Keratinocyte (primary cell): ENCODE data around the gene NINJ2.

ENCODE experiments used
- CTCF ChIP-seq, 3 experiments: IDR thresholded peaks in 1 of 3; conservative IDR thresholded peaks in 1 of 3; optimal IDR thresholded peaks in 1 of 3; 2 replicates in 2 of 3; 3 replicates in 1 of 3; pipeline versions ENCODE3 to v1.5.1; 2011; ENCODE audit warnings: low read length in 3 of 3, mild to moderate bottlenecking in 3 of 3, moderate library complexity in 2 of 3, control low read depth in 1 of 3, inconsistent platforms in 1 of 3; ENCODE audit not compliant: insufficient read depth in 2 of 3; ENCODE audit errors: extremely low read depth in 1 of 3
- EZH2 ChIP-seq: IDR thresholded peaks from one replicate; pipeline ENCODE4 v1.6.1; 2012; ENCODE audit warnings: inconsistent platforms, mild to moderate bottlenecking, low read length, moderate library complexity

DNA sequence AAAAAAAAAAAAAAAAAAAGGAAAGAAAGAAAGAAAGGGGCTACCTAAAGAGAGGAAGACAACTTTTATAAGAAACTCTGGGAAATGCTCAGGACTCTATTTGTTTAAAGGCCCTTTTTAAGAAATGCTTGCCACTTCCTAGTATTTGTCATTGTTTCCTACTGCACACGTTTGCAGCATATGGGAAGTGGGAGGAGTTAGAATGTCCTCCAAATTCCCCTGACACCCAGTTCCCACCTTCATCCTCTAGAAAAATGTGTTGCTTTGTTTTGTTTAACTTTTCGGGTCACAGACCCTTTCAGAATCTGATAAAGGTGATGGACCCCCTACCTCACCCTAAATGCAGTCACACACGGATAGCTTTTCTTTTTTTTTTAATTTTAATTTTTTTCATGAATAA lies 40.8 kb downstream of the NINJ2 start:
- TF ChIP-seq CTCF (optimal IDR thresholded peaks at IDR 0.05 in 1 of 3, IDR thresholded peaks at IDR 0.05 in 1 of 3, conservative IDR thresholded peaks at IDR 0.05 in 1 of 3; ENCODE audit: extremely low read depth in 1 of 3, insufficient read depth in 2 of 3, low read length in 3 of 3): no peak
- no peak for TF ChIP-seq EZH2
